WERI-Rb-1 (cell line): Measurements from ENCODE around the gene HPCA.

Source experiments
- DNase-seq: peaks from one replicate; pipeline ENCODE4 v3.0.0-alpha.2; 2020
- H3K27ac ChIP-seq: fragments of 250-450 bp; sonication (Bioruptor Pico); 2 replicates; pipeline ENCODE4 v1.5.1; 2020; ENCODE audit warnings: mild to moderate bottlenecking, moderate library complexity
- H3K27me3 ChIP-seq: fragments of 250-450 bp; sonication (Bioruptor Pico); 2 replicates; pipeline ENCODE4 v1.5.1; 2021; ENCODE audit warnings: mild to moderate bottlenecking, low read depth, moderate library complexity; ENCODE audit not compliant: insufficient read depth, severe bottlenecking
- H3K36me3 ChIP-seq: fragments of 250-450 bp; sonication (Bioruptor Pico); 2 replicates; pipeline ENCODE4 v1.5.1; 2020; ENCODE audit warnings: mild to moderate bottlenecking, moderate library complexity
- H3K4me3 ChIP-seq: 2 replicates; pipeline ENCODE4 v1.5.1; 2011; ENCODE audit warnings: low read depth, mild to moderate bottlenecking, control low read depth, low read length
- H3K9me3 ChIP-seq: fragments of 250-450 bp; sonication (Bioruptor Pico); 2 replicates; pipeline ENCODE4 v1.5.1; 2021; ENCODE audit warnings: mild to moderate bottlenecking, moderate library complexity; ENCODE audit not compliant: severe bottlenecking
- CTCF ChIP-seq: IDR thresholded peaks from 2 replicates; pipeline ENCODE4 v1.5.1; 2011; ENCODE audit warnings: low read depth, mild to moderate bottlenecking, control low read depth, inconsistent platforms, low read length

Gene HPCA

DNA sequence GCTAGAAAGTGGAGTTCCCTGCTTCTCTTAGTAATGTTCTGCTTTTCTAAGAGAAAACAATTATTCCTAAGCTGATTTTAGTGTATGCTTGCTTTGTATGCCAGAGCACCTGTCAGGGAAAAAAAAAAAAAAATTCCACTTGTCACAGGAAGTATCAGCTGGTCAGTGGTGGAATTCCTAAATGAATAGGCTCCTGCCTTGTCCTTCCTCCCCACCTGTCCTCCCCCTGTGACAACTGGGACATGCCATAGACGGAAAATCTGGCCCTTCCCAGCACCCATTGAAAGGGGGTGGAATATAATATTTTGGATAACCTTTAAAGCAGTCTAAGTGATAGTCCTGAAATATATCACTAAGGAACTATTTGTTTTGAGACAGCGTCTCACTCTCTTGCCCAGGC lies 26.4 kb upstream of the HPCA start:
- DNase-seq = no peak
- no peaks in the 10 kb centered on the region for H3K27me3 ChIP-seq
- peaks cover 72% of the 10 kb centered on the region for H3K36me3 ChIP-seq
- no peak overlapping the region for H3K27ac ChIP-seq
- no peak for TF ChIP-seq CTCF
- H3K9me3 ChIP-seq = no peaks in the 10 kb centered on the region
- H3K4me3 ChIP-seq = no peak overlapping the region

GRCh38 chr1:32860566-32860965 lies 25.7 kb upstream of the HPCA start:
- no peaks in the 10 kb centered on the region for H3K27me3 ChIP-seq
- no peak for TF ChIP-seq CTCF
- H3K9me3 ChIP-seq = no peaks in the 10 kb centered on the region
- H3K27ac ChIP-seq = no peak overlapping the region
- peaks cover 69% of the 10 kb centered on the region for H3K36me3 ChIP-seq
- no peak for DNase-seq
- H3K4me3 ChIP-seq = no peak overlapping the region

- peaks cover 67% of the 10 kb centered on the region for H3K36me3 ChIP-seq
- no peak overlapping the region for H3K27ac ChIP-seq
- H3K27me3 ChIP-seq = no peaks in the 10 kb centered on the region
- no peak for TF ChIP-seq CTCF
- DNase-seq = no peak
- H3K9me3 ChIP-seq = no peaks in the 10 kb centered on the region
- no peak overlapping the region for H3K4me3 ChIP-seq
Measured at GRCh38 chr1:32861904-32862695, 24.2 kb upstream of the HPCA start.

DNA sequence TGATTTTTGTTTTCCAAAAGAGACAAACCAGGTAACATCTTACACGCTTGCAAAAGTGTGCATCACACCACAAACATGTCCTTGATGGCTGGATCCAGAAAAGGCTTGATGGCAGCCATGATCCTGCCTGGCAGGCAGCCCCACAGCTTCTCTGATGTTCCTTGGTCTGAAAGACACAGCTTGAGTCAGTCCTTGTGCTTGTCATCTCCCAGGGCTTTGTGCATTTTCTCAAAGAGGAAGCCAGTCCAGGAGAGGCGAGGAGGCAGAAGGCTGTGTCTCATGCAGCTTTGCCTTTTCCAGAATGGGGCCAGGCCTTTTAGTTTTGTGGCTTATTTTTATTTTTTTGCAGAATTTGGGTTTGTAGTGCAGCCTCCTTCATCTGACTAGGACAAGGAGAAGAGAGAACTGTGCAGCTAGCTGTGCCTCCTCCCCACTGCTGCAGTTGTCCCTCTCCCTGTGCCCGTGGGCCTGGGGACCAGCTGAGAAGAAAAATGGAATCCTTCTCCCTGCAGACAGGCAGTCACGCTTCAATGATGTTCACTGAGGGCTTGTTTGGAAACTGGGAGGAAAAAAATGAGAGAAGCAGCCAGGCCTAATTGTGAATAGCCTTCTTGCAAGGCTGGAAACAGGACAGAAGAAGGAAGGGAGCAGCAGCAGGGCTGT lies 22.9 kb upstream of the HPCA start:
- H3K27me3 ChIP-seq = no peaks in the 10 kb centered on the region
- no peak overlapping the region for H3K4me3 ChIP-seq
- no peak for DNase-seq
- no peak overlapping the region for H3K27ac ChIP-seq
- TF ChIP-seq CTCF = no peak
- H3K9me3 ChIP-seq = no peaks in the 10 kb centered on the region
- H3K36me3 ChIP-seq = peaks cover 72% of the 10 kb centered on the region

- peaks cover 68% of the 10 kb centered on the region for H3K36me3 ChIP-seq
- no peaks in the 10 kb centered on the region for H3K27me3 ChIP-seq
- H3K27ac ChIP-seq = no peak overlapping the region
- H3K4me3 ChIP-seq = no peak overlapping the region
- no peak for TF ChIP-seq CTCF
- no peak for DNase-seq
- H3K9me3 ChIP-seq = no peaks in the 10 kb centered on the region
Measured at GRCh38 chr1:32863881-32864245, 22.4 kb upstream of the HPCA start.
